Spleen (tissue), 7 donors: ENCODE data around the gene IAPP.

Source experiments
- POLR2A ChIP-seq, 3 donors: fragments of 450-650 bp; IDR thresholded peaks; one replicate each; pipeline ENCODE4 v1.5.1; 2017; ENCODE audit warnings: antibody characterized with exemption in 3 of 3, mild to moderate bottlenecking in 1 of 3
- POLR2AphosphoS5 ChIP-seq, 3 donors: sonication (generic); formaldehyde crosslinking; IDR thresholded peaks; one replicate each; pipeline ENCODE4 v1.5.1; 2017; ENCODE audit warnings: antibody characterized with exemption in 3 of 3
- TF ChIP-seq, protein P1 (sequence below), 11 experiments: fragments of 200-600 bp in 7 of 11; fragments of 450-650 bp in 4 of 11; sonication (generic) in 4 of 11; IDR thresholded peaks in 8 of 11; conservative IDR thresholded peaks in 3 of 11; 1 replicate in 7 of 11; 2 replicates in 4 of 11; pipeline versions ENCODE4 v1.4.0 to v1.8.0; 2016 to 2021; ENCODE audit warnings: antibody characterized with exemption in 11 of 11, inconsistent platforms in 4 of 11, mild to moderate bottlenecking in 1 of 11
- donor health status: DM: no; HTN: no; CAD: no; lungs with moderate emphysema.
- donor health status: DM: no; HTN: no; CAD: no.
- donor health status: DM: no; HTN: no; CAD: no.

GRCh38 chr12:21384261-21384660 lies 11.6 kb downstream of the IAPP start:
- TF ChIP-seq, protein P1, sequence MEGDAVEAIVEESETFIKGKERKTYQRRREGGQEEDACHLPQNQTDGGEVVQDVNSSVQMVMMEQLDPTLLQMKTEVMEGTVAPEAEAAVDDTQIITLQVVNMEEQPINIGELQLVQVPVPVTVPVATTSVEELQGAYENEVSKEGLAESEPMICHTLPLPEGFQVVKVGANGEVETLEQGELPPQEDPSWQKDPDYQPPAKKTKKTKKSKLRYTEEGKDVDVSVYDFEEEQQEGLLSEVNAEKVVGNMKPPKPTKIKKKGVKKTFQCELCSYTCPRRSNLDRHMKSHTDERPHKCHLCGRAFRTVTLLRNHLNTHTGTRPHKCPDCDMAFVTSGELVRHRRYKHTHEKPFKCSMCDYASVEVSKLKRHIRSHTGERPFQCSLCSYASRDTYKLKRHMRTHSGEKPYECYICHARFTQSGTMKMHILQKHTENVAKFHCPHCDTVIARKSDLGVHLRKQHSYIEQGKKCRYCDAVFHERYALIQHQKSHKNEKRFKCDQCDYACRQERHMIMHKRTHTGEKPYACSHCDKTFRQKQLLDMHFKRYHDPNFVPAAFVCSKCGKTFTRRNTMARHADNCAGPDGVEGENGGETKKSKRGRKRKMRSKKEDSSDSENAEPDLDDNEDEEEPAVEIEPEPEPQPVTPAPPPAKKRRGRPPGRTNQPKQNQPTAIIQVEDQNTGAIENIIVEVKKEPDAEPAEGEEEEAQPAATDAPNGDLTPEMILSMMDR (IDR thresholded peaks at IDR 0.05 in 8 of 11, conservative IDR thresholded peaks at IDR 0.05 in 3 of 11): no peak
- TF ChIP-seq POLR2AphosphoS5 (IDR thresholded peaks at IDR 0.05) (no peak), POLR2A (IDR thresholded peaks at IDR 0.05) (no peak)
